ENCODE measurements around the gene PRRG2. TPM values are rescaled to one million over a fixed set of nuclear protein-coding genes. Genes with fewer than 3 reads are reported as not detected.

PRRG2 gene
- total and polyA plus RNA-seq, 9 of the 15 experiments (the other 6 are each of a cell fraction or from before 2014, with no cell fraction given): 0.06 to 1.1 (median 0.33) TPM

DNA sequence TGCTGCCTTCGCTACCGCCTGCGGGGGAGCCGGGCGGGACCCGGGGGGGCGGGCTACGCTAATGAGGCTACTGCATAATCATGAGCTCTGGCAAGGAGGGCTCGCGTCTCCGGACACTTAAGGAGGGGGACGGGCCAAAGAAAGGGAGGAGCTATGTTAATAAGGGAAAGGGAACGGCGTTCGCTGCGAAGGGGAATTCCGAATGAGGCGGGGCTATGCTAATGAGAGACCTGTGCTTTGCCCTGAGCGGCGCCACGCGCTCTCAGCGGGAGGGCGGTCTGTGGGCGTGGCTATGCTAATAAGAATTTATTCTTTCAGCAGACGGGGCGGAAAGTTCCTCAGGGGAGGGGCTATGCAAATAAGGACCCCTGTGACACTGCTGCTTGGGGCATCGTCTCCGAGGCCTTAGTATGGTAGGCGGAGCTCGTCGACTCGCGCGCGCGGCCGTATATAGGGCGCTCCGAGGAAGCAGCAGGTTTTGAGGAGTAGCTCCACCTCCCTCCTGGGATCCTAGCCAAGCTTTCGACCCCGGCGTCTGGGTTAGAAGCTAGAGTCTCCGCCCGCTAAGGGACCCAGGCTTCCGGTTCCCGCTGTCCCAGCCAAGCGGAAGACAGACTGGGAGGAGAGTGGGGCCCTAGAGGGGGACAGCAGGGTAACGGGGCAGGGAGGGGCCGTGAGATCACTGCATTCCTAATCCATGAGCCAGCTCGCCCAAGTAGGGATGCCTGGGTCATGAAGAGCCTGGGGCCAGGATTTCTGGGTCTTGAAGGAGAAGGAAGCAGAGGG is 59.2 kb downstream of the PRRG2 start, which contains the start of gene RRAS (continued):
- TF ChIP-seq ZBED1 (IDR thresholded peaks at IDR 0.05) (no peak), GABPA (tag; conservative IDR thresholded peaks at IDR 0.05; ENCODE audit: low read depth) (peak; percentile 87), ADNP (tag; IDR thresholded peaks at IDR 0.05) (no peak), MEIS2 (IDR thresholded peaks at IDR 0.05; ENCODE audit: partially characterized antibody) (peak; percentile 20), ZKSCAN1 (IDR thresholded peaks at IDR 0.05; ENCODE audit: low read depth, low read length) (0 out of 2 replicates have a peak, but pooled peaks have one; percentile 10), KLF6 (CRISPR knock-in tag; IDR thresholded peaks at IDR 0.05; ENCODE audit: borderline replicate concordance) (no peak), HMG20B (CRISPR knock-in tag; IDR thresholded peaks at IDR 0.05) (no peak), RBM25 (IDR thresholded peaks at IDR 0.05; ENCODE audit: low read depth, low read length, severe bottlenecking) (no peak), XRCC3 (IDR thresholded peaks at IDR 0.05) (no peak), NR3C1 (CRISPR knock-in tag; IDR thresholded peaks at IDR 0.05) (no peak), TBL1XR1 (IDR thresholded peaks at IDR 0.05; ENCODE audit: low read length in 2 of 2) (peak in 1 of 2 experiments; percentile 64; a peak in 1 of 4 replicates), GABPB2 (CRISPR knock-in tag; conservative IDR thresholded peaks at IDR 0.05) (no peak), SPI1 (IDR thresholded peaks at IDR 0.05; ENCODE audit: borderline replicate concordance, low read depth, low read length) (peak; percentile 26; the same call in 1 of the 2 replicates), CREBBP (IDR thresholded peaks at IDR 0.05; ENCODE audit: low read depth, low read length) (no peak), MED1 (CRISPR knock-in tag; IDR thresholded peaks at IDR 0.05; ENCODE audit: borderline replicate concordance) (no peak), SREBF1 (IDR thresholded peaks at IDR 0.05; ENCODE audit: borderline replicate concordance, low read depth, low read length) (no peak), YY1 (IDR thresholded peaks at IDR 0.05; ENCODE audit: borderline replicate concordance in 1 of 3, control insufficient read depth in 1 of 3, extremely low read depth in 1 of 3, insufficient read depth in 3 of 3, insufficient read length in 1 of 3, insufficient replicate concordance in 2 of 3, low read depth in 1 of 3, low read length in 2 of 3) (peak in 1 of 3 experiments; percentile 58), ILK (tag; IDR thresholded peaks at IDR 0.05; ENCODE audit: borderline replicate concordance, low read depth) (no peak)
- TF ChIP-seq, protein P1, sequence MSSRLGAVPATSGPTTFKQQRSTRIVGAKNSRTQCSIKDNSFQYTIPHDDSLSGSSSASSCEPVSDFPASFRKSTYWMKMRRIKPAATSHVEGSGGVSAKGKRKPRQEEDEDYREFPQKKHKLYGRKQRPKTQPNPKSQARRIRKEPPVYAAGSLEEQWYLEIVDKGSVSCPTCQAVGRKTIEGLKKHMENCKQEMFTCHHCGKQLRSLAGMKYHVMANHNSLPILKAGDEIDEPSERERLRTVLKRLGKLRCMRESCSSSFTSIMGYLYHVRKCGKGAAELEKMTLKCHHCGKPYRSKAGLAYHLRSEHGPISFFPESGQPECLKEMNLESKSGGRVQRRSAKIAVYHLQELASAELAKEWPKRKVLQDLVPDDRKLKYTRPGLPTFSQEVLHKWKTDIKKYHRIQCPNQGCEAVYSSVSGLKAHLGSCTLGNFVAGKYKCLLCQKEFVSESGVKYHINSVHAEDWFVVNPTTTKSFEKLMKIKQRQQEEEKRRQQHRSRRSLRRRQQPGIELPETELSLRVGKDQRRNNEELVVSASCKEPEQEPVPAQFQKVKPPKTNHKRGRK (tag; IDR thresholded peaks at IDR 0.05): no peak
- TF ChIP-seq, protein P2, sequence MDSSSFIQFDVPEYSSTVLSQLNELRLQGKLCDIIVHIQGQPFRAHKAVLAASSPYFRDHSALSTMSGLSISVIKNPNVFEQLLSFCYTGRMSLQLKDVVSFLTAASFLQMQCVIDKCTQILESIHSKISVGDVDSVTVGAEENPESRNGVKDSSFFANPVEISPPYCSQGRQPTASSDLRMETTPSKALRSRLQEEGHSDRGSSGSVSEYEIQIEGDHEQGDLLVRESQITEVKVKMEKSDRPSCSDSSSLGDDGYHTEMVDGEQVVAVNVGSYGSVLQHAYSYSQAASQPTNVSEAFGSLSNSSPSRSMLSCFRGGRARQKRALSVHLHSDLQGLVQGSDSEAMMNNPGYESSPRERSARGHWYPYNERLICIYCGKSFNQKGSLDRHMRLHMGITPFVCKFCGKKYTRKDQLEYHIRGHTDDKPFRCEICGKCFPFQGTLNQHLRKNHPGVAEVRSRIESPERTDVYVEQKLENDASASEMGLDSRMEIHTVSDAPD (CRISPR knock-in tag; IDR thresholded peaks at IDR 0.05): no peak
- TF ChIP-seq, protein P3, sequence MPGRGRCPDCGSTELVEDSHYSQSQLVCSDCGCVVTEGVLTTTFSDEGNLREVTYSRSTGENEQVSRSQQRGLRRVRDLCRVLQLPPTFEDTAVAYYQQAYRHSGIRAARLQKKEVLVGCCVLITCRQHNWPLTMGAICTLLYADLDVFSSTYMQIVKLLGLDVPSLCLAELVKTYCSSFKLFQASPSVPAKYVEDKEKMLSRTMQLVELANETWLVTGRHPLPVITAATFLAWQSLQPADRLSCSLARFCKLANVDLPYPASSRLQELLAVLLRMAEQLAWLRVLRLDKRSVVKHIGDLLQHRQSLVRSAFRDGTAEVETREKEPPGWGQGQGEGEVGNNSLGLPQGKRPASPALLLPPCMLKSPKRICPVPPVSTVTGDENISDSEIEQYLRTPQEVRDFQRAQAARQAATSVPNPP (IDR thresholded peaks at IDR 0.05; ENCODE audit: borderline replicate concordance, insufficient read depth, insufficient read length): no peak
- TF ChIP-seq, protein P4, sequence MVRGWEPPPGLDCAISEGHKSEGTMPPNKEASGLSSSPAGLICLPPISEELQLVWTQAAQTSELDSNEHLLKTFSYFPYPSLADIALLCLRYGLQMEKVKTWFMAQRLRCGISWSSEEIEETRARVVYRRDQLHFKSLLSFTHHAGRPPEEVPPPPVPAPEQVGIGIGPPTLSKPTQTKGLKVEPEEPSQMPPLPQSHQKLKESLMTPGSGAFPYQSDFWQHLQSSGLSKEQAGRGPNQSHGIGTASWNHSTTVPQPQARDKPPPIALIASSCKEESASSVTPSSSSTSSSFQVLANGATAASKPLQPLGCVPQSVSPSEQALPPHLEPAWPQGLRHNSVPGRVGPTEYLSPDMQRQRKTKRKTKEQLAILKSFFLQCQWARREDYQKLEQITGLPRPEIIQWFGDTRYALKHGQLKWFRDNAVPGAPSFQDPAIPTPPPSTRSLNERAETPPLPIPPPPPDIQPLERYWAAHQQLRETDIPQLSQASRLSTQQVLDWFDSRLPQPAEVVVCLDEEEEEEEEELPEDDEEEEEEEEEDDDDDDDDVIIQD (CRISPR knock-in tag; IDR thresholded peaks at IDR 0.05): no peak
